ENCODE results near the gene JPH2.

JPH2 gene

DNA sequence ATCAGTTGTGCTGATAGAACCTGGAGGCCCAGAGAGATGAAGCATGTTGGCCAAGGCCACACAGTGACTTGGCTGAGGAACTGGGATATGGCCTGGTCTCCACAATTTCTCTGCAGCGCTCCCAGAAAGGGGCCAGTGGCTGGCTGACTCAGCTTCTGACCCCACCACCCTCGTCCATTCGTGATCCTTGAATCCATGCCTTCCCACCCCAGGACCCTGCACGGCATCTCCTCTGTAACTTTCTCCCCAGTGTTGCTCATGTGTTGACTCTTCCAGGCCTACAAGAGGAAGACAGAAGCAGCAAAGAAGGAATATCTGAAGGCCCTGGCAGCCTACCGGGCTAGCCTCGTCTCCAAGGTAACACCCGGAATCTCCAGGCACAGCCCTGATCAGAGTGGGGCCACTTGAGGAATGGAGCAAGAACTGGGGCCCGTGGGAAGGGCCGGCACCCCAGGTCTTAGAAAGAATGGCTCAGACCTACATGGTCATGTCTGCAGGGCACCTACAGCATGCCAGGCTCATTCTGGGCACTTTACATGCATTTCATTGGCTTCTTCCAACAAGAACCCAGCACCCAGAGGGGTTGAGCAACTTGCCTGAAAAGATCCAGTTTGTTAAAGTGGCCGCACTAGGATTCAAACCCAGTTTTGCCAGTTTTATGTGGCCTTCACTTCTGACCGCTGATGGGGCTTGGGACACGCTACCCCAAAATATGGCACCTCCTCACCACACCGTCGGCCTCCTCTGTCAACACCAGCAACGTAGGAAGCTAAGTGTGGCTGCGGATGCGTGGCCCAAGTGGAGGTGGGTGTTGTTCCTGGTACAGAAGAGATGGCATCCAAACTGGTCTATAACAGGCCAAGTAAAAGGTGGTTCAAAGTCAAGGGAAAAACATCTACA is 122.2 kb downstream of the JPH2 start:
- H4K20me1 ChIP-seq (ENCODE audit: low read depth, low read length), result no peaks in the 10 kb centered on the region
- H2AFZ ChIP-seq (ENCODE audit: low read depth, low read length, severe bottlenecking), result no peak overlapping the region
- no peaks in the 10 kb centered on the region for H3K27me3 ChIP-seq (ENCODE audit: low read length)
- H3K4me3 ChIP-seq (ENCODE audit: insufficient read depth, low read length, poor library complexity, severe bottlenecking), result no peak overlapping the region
- H3K9me3 ChIP-seq (ENCODE audit: insufficient read depth, low read length), result no peaks in the 10 kb centered on the region
- no peaks in the 10 kb centered on the region for H3K36me3 ChIP-seq (ENCODE audit: low read length)
- H3K4me2 ChIP-seq (ENCODE audit: low read depth, low read length, poor library complexity, severe bottlenecking), result no peak overlapping the region
- no peaks in the 10 kb centered on the region for H3K79me2 ChIP-seq (ENCODE audit: insufficient read depth, low read length)
- no peaks in the 10 kb centered on the region for H3K9me2 ChIP-seq (replicated peaks; ENCODE audit: insufficient read depth, low read length)
- TF ChIP-seq CTCF (IDR thresholded peaks at IDR 0.05; ENCODE audit: insufficient read depth, low read length, poor library complexity, severe bottlenecking) (no peak), EZH2phosphoT487 (conservative IDR thresholded peaks at IDR 0.05; ENCODE audit: low read length) (no peak)
- H3K27ac ChIP-seq (ENCODE audit: low read depth, low read length), result no peak overlapping the region
- H3K9ac ChIP-seq (ENCODE audit: low read length), result no peak overlapping the region
- no peaks in the 10 kb centered on the region for H3F3A ChIP-seq (ENCODE audit: insufficient read depth)

Data from SU-DHL-6 (cell line).